WTC11 (cell line): ENCODE data around the gene VPS35L. TPM values are rescaled to one million over a fixed set of nuclear protein-coding genes. Genes with fewer than 3 reads are reported as not detected.

Experiments used
- ATAC-seq: fragments of 200-7000 bp; cut with Tn5 transposase; 2 replicates; pipeline ENCODE4 v1.10.0; 2021; ENCODE audit warnings: mild to moderate bottlenecking, moderate library complexity
- CTCF ChIA-PET: fragments of 300-600 bp; sonication (Branson Sonifier 250); formaldehyde crosslinking; loops from one replicate; lab custom pipeline; 2021; ENCODE audit warnings: antibody characterized with exemption; lab: Charles Lee
- POLR2A ChIA-PET: fragments of 350-600 bp; sonication (Branson Sonifier 250); formaldehyde crosslinking; loops from one replicate; lab custom pipeline; 2021; ENCODE audit warnings: antibody characterized with exemption; lab: Charles Lee
- DNase-seq: peaks from one replicate; pipeline ENCODE4 v3.0.0; 2021; ENCODE audit warnings: low spot score
- H3K27ac Mint-ChIP-seq: 2 replicates; pipeline ENCODE4 v1.8.0; 2021; ENCODE audit warnings: mixed read lengths
- H3K27me3 Mint-ChIP-seq: 2 replicates; pipeline ENCODE4 v1.8.0; 2021; ENCODE audit warnings: low read depth, mild to moderate bottlenecking, moderate library complexity, mixed read lengths
- H3K36me3 Mint-ChIP-seq: 2 replicates; pipeline ENCODE4 v1.8.0; 2021; ENCODE audit warnings: mixed read lengths
- H3K4me1 Mint-ChIP-seq: 2 replicates; pipeline ENCODE4 v1.8.0; 2022; ENCODE audit warnings: mixed read lengths
- H3K4me3 Mint-ChIP-seq: 2 replicates; pipeline ENCODE4 v1.8.0; 2021; ENCODE audit warnings: mild to moderate bottlenecking, moderate library complexity, mixed read lengths
- H3K9me3 Mint-ChIP-seq: 2 replicates; pipeline ENCODE4 v1.8.0; 2021; ENCODE audit warnings: mixed read lengths
- ATF1 ChIP-seq: sonication (generic); formaldehyde crosslinking; IDR thresholded peaks from 2 replicates; pipeline ENCODE4 v1.8.1; 2023; ENCODE audit warnings: mild to moderate bottlenecking, moderate library complexity, missing genetic modification reagents
- E2F5 ChIP-seq: sonication (generic); formaldehyde crosslinking; IDR thresholded peaks from 2 replicates; pipeline ENCODE4 v1.8.1; 2022; ENCODE audit warnings: mild to moderate bottlenecking, moderate library complexity, missing genetic modification reagents
- GABPB1 ChIP-seq: sonication (generic); formaldehyde crosslinking; IDR thresholded peaks from 2 replicates; pipeline ENCODE4 v1.8.1; 2023; ENCODE audit warnings: mild to moderate bottlenecking, missing genetic modification reagents
- GTF2I ChIP-seq: fragments of 250-450 bp; sonication (Bioruptor Pico); conservative IDR thresholded peaks from 2 replicates; pipeline ENCODE4 v1.4.0; 2021; ENCODE audit warnings: mild to moderate bottlenecking
- MXD4 ChIP-seq: fragments of 250-450 bp; sonication (Bioruptor Pico); IDR thresholded peaks from 2 replicates; pipeline ENCODE4 v1.8.0; 2021; ENCODE audit warnings: mild to moderate bottlenecking, moderate library complexity, borderline replicate concordance
- PRDM15 ChIP-seq: sonication (generic); formaldehyde crosslinking; IDR thresholded peaks from 2 replicates; pipeline ENCODE4 v1.8.0; 2022; ENCODE audit warnings: missing genetic modification reagents
- PRRX2 ChIP-seq: fragments of 250-450 bp; sonication (Bioruptor Pico); IDR thresholded peaks from 2 replicates; pipeline ENCODE4 v1.8.0; 2021; ENCODE audit warnings: mild to moderate bottlenecking
- SP1 ChIP-seq: sonication (generic); formaldehyde crosslinking; conservative IDR thresholded peaks from 2 replicates; pipeline ENCODE4 v1.8.1; 2022; ENCODE audit warnings: missing genetic modification reagents
- TEAD1 ChIP-seq: sonication (generic); formaldehyde crosslinking; IDR thresholded peaks from 2 replicates; pipeline ENCODE4 v1.8.0; 2022; ENCODE audit warnings: mild to moderate bottlenecking, missing genetic modification reagents
- USF2 ChIP-seq: sonication (generic); formaldehyde crosslinking; IDR thresholded peaks from 2 replicates; pipeline ENCODE4 v1.8.1; 2023; ENCODE audit warnings: mild to moderate bottlenecking, missing genetic modification reagents, moderate library complexity
- ZBTB43 ChIP-seq: sonication (generic); formaldehyde crosslinking; IDR thresholded peaks from 2 replicates; pipeline ENCODE4 v1.8.1; 2023; ENCODE audit warnings: mild to moderate bottlenecking, missing genetic modification reagents
- ZNF281 ChIP-seq: sonication (generic); formaldehyde crosslinking; IDR thresholded peaks from 2 replicates; pipeline ENCODE4 v1.8.0; 2023; ENCODE audit warnings: mild to moderate bottlenecking, missing genetic modification reagents
- ZNF423 ChIP-seq: fragments of 250-450 bp; sonication (Bioruptor Pico); IDR thresholded peaks from 2 replicates; pipeline ENCODE4 v2.1.2; 2022; ENCODE audit warnings: mild to moderate bottlenecking, moderate library complexity
- total RNA-seq: library from RNA; stranded (reverse); gene quantifications from 3 replicates; pipeline ENCODE4 v1.2.3, GENCODE V29; 2021

VPS35L gene
- total RNA-seq, 1 experiment from 2014 or later: 59.7 TPM

- H3K9me3 Mint-ChIP-seq: peaks cover under 1% of the 10 kb centered on the region; the same call in 1 of the 2 replicates
- no peak overlapping the region for H3K4me3 Mint-ChIP-seq
- peaks cover 8% of the 10 kb centered on the region for H3K4me1 Mint-ChIP-seq
- H3K27me3 Mint-ChIP-seq: no peaks in the 10 kb centered on the region
- peak overlapping the region; percentile 39; the same call in 1 of the 2 replicates for H3K27ac Mint-ChIP-seq
- H3K36me3 Mint-ChIP-seq: peaks cover 88% of the 10 kb centered on the region
- DNase-seq (no peak), ATAC-seq (no peak)
- POLR2A ChIA-PET: no interaction called here
- TF ChIP-seq ZNF423 (CRISPR knock-in tag) (no peak), USF2 (CRISPR knock-in tag) (no peak), E2F5 (CRISPR knock-in tag) (no peak), MXD4 (CRISPR knock-in tag) (no peak), TEAD1 (CRISPR knock-in tag) (no peak), PRRX2 (CRISPR knock-in tag) (no peak), PRDM15 (no peak), SP1 (no peak)
- TF ChIP-seq, all 79 proteins: peak for 0
- CTCF ChIA-PET: interaction anchor here (1.5 kb wide), 1 partner anchor 23 kb away, joined by 5 read pairs; no protein-coding TSS in a partner anchor
These were observed 147.8 kb downstream of the VPS35L start for GRCh38 chr16:19703172-19703889.

GRCh38 chr16:19704321-19705145, 149.0 kb downstream of the VPS35L start:
- ATAC-seq: no peak
- no peak overlapping the region for H3K4me3 Mint-ChIP-seq

More at GRCh38 chr16:19704321-19705145, 149.0 kb downstream of the VPS35L start:
- Mint-ChIP-seq H3K27me3 (no peaks in the 10 kb centered on the region), H3K9me3 (no peaks in the 10 kb centered on the region), H3K27ac (peak overlapping the region; percentile 49; the same call in 1 of the 2 replicates), H3K36me3 (peaks cover 88% of the 10 kb centered on the region), H3K4me1 (peaks cover 20% of the 10 kb centered on the region)
- ChIA-PET POLR2A (no interaction called here), CTCF (no interaction called here)
- TF ChIP-seq PRRX2 (CRISPR knock-in tag): no peak
- no peak for TF ChIP-seq GTF2I (CRISPR knock-in tag)
- no peak for TF ChIP-seq GABPB1
- TF ChIP-seq ZBTB43 (CRISPR knock-in tag): no peak
- no peak for TF ChIP-seq ATF1 (CRISPR knock-in tag)
- TF ChIP-seq ZNF281 (CRISPR knock-in tag): no peak
- DNase-seq: no peak
